ENCODE measurements around the gene MRC2. TPM values are rescaled to one million over a fixed set of nuclear protein-coding genes. Genes with fewer than 3 reads are reported as not detected.

MRC2 gene
- total and polyA plus RNA-seq, 2 of the 13 experiments (the other 11 are each of a cell fraction or from before 2014, with no cell fraction given): not detected

- no peaks in the 10 kb centered on the region for H3K79me2 ChIP-seq (ENCODE audit: insufficient read depth, low read length)
- in situ Hi-C loops (cut with HindIII; ENCODE audit: extremely low pct_ligation_motif_present, low pct_unique_long_range_greater_than_20kb): no loop called here
Observed at GRCh38 chr17:62664336-62665120, 37.1 kb downstream of the MRC2 start.

More at GRCh38 chr17:62664336-62665120, 37.1 kb downstream of the MRC2 start:
- Histone ChIP-seq H2AFZ (ENCODE audit: low read length) (no peak overlapping the region), H3K4me1 (ENCODE audit: insufficient read depth, low read length) (no peaks in the 10 kb centered on the region), H3K27me3 (ENCODE audit: control insufficient read depth in 1 of 2, insufficient read depth in 2 of 2, low read length in 2 of 2) (peaks cover 7 to 16% of the 10 kb centered on the region in 2 experiments; a peak in 3 of 5 replicates), H4K20me1 (ENCODE audit: insufficient read depth, low read length) (no peaks in the 10 kb centered on the region), H3K4me3 (replicated peaks in 1 of 3; ENCODE audit: insufficient read depth in 1 of 3, low read depth in 2 of 3, low read length in 3 of 3) (no peak overlapping the region), H3K9ac (ENCODE audit: insufficient read depth, low read depth, low read length) (no peak overlapping the region), H3K9me3 (ENCODE audit: low read length) (no peaks in the 10 kb centered on the region), H3K27ac (ENCODE audit: extremely low read length, insufficient read depth, low read length) (no peak overlapping the region), H3K36me3 (replicated peaks in 1 of 2; ENCODE audit: control insufficient read depth in 1 of 2, insufficient read depth in 2 of 2, low read length in 2 of 2) (no peaks in the 10 kb centered on the region), H3K4me2 (ENCODE audit: low read depth, low read length) (no peak overlapping the region)
- TF ChIP-seq SSRP1 (CRISPR knock-in tag; IDR thresholded peaks at IDR 0.05) (no peak), TBX3 (IDR thresholded peaks at IDR 0.05; ENCODE audit: borderline replicate concordance) (no peak), NR2C2 (CRISPR knock-in tag; IDR thresholded peaks at IDR 0.05; ENCODE audit: borderline replicate concordance) (no peak), NFIC (IDR thresholded peaks at IDR 0.05; ENCODE audit: low read length) (no peak), TIGD3 (CRISPR knock-in tag; IDR thresholded peaks at IDR 0.05; ENCODE audit: borderline replicate concordance) (no peak), GTF3A (CRISPR knock-in tag; conservative IDR thresholded peaks at IDR 0.05) (no peak), MLX (CRISPR knock-in tag; IDR thresholded peaks at IDR 0.05) (no peak), THAP8 (CRISPR knock-in tag; IDR thresholded peaks at IDR 0.05; ENCODE audit: borderline replicate concordance) (no peak), ZNF850 (CRISPR knock-in tag; conservative IDR thresholded peaks at IDR 0.05) (no peak), GABPB1 (CRISPR knock-in tag; IDR thresholded peaks at IDR 0.05) (no peak), GMEB1 (CRISPR knock-in tag; IDR thresholded peaks at IDR 0.05; ENCODE audit: borderline replicate concordance) (no peak), MTA3 (CRISPR knock-in tag; IDR thresholded peaks at IDR 0.05) (no peak), GFI1 (CRISPR knock-in tag; IDR thresholded peaks at IDR 0.05; ENCODE audit: borderline replicate concordance) (no peak), HNRNPLL (IDR thresholded peaks at IDR 0.05; ENCODE audit: low read depth, low read length, poor library complexity, severe bottlenecking) (no peak), SRSF9 (IDR thresholded peaks at IDR 0.05; ENCODE audit: borderline replicate concordance, insufficient read depth, low read depth, low read length, poor library complexity, severe bottlenecking) (no peak), HNRNPUL1 (IDR thresholded peaks at IDR 0.05; ENCODE audit: low read depth, low read length) (no peak), TBX2 (CRISPR knock-in tag; IDR thresholded peaks at IDR 0.05; ENCODE audit: borderline replicate concordance) (no peak), FOXO1 (CRISPR knock-in tag; IDR thresholded peaks at IDR 0.05) (no peak)
- ChIA-PET POLR2A (no interaction called here), CTCF (ENCODE audit: low intra/inter-chr PET ratio, low total read pairs) (no interaction called here)
- BruUV-seq (replicated peaks): no TSS peak
- DNase-seq (ENCODE audit: low spot score) (no peak), FAIRE-seq (no peak), ATAC-seq (no peak)
- intact Hi-C loops (cut with micrococcal nuclease; ENCODE audit: unreplicated experiment): no loop called here
- 62% methylated on average over 17 of the region's 25 CpGs for WGBS (ENCODE audit: low lambda C conversion rate)

Measured in HepG2 (cell line).